HG03025 (cell line): ENCODE results near the gene ARHGAP4.

ENCODE experiments used
- ATAC-seq: cut with Tn5 transposase; IDR thresholded peaks from one replicate; pipeline ENCODE4 v1.9.1; 2021; ENCODE audit warnings: mild to moderate bottlenecking, moderate library complexity; ENCODE audit not compliant: unreplicated experiment, low FRiP score

Gene ARHGAP4

DNA sequence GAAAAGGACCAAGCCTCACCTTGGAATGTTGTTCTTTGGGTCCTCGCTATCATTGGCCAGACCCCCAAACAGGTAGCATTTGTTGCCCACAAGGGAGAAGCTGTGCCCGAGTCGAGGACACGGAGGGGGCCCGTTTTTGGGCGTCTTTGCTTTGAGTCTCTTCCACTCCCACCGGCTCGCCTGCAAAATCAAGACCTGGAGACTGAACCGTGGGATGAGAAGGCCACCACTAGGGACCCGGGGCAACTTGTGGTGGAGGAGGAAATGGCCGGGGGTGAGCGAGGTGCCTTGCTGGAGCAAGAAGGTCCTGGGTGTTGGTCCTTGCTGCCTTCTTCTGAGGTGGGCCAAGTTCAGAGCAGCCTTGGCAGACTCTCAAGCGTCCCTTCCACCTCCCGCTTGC lies 38.0 kb upstream of the ARHGAP4 start:
- no peak for ATAC-seq

DNA sequence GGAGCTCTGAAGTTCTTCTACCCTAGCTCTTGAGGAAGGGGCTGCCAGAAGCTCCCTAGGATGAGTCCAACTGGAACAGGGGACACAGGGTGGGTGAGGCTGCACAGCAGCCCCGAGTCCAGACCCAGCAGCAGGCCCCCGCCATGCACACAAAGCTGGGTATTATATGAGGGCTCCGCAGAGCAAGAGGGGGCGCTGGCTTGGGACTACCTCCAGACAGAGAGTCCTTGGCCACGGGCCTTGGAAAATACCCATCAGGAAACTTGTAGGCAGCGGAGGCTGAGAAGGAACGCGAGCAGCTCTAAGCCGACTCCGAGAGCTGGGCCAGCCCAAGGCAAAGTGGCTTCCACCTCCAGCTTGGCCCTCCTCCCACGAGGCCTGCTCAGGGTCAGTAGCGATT lies 37.5 kb upstream of the ARHGAP4 start:
- ATAC-seq: no peak

DNA sequence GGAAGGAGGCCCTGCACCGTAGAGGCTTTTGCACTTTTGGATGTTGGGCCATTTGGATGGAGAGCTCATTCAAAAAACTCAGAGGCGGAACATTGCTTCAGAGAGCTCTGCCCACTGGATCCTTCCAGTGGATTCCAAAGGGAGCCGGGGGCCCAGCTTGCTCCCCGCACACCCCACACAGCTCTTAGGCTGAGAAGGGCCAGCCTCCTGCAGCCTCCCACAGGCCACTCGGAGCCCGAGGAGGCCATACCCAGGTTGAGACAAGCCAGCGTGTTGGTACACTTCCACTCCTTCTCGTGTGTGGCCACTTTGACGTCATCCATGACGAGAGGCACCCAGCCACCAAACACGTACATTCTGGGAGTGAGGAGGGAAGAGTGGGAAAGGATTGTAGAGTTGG lies 35.2 kb upstream of the ARHGAP4 start:
- ATAC-seq: no peak

DNA sequence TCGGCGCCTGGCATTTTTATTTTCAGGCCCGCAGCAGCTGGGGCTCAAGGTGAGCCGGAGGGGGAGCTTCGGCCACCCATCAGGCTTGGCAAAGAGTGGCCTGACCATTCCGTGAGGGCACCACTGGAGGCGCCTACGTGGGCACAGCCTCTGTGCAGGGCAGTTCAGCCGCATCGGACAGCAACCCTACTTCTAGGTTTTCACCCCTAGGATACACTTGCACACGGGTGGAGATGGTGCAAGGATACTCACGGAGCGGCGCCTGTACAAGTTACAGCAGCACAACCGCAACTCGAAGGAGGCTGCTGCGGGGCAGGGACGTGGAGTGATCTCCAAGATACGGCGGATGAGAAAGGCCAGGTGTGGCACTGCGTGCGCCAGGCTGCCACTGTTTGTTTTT lies 34.7 kb upstream of the ARHGAP4 start:
- ATAC-seq: no peak

DNA sequence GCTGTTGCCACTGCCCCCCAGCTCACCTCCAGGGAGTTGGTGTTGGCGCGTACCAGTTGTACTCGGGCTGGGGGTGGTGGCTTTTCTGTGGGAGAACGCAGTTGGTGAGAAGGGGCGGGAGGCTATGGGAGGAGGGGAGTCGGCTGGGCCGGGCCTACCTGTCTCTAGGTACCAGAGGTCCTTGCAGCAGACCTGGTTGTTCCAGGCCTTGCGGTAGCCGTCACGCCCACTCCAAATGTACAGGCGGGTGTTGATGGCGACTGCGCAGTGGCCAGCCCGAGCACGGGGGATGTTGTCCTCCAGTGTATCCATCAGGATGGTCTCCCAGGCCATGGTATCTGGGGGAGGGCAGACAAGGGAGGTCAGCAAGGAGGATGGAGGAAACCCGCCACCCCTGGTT lies 34.0 kb upstream of the ARHGAP4 start:
- no peak for ATAC-seq

DNA sequence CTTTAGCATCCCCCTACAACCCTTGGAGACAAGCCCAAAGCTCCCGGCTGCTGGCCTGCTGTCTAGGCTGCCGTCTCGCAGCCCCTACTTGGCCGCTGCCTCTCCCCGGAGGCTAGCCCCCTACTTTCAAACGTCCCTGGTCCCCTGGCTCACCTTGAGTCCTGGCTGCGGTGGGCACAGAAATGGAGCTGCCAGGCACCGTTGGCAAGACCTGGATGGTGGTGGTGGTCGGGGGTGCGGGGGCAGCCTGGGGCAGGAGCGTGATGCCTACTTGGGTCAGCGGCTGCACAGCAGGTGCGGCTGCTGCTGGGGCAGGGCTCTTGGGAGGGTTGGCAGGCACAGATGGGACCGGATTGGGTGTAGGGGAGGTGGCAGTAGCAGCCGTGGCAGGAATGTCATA lies 33.6 kb upstream of the ARHGAP4 start:
- no peak for ATAC-seq

DNA sequence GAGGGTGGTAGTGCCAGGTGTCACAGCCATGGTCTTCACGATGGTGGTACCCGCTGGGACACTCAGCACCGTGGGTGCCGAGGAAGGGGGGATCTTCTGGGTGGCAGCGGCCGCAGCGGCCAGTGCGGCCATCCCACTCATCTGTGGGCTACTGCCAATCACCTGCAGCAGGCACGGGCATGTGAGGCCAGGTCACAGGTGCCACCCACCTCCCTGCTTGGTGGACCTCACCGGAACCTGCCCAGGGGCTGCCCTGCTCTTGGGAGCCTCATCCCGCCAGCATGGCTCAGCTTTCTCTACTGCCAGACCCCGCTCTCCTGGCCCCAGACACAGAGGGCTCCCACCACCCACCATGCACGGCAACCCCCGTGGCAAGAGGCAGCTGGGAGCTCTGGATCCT lies 32.5 kb upstream of the ARHGAP4 start:
- ATAC-seq: no peak

DNA sequence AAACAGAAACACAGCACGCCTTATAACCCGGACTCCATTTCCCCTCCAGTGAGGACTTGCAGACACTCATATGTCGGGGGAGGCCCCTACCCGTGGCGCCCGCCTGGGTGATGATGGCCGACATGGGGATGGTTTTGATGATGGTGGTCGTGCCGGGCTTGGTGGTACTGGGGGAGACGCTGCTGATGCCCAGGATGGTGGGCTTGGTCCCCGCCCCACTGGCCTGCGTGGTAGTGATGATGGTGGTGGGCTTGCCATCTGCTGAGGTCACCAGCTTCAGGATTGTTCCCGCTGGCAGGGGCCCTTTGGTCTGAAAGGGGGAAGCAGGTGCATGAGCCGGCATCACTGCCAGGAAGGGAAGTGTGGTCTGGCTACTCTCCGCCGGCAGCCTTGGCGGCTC lies 31.2 kb upstream of the ARHGAP4 start:
- no peak for ATAC-seq

DNA sequence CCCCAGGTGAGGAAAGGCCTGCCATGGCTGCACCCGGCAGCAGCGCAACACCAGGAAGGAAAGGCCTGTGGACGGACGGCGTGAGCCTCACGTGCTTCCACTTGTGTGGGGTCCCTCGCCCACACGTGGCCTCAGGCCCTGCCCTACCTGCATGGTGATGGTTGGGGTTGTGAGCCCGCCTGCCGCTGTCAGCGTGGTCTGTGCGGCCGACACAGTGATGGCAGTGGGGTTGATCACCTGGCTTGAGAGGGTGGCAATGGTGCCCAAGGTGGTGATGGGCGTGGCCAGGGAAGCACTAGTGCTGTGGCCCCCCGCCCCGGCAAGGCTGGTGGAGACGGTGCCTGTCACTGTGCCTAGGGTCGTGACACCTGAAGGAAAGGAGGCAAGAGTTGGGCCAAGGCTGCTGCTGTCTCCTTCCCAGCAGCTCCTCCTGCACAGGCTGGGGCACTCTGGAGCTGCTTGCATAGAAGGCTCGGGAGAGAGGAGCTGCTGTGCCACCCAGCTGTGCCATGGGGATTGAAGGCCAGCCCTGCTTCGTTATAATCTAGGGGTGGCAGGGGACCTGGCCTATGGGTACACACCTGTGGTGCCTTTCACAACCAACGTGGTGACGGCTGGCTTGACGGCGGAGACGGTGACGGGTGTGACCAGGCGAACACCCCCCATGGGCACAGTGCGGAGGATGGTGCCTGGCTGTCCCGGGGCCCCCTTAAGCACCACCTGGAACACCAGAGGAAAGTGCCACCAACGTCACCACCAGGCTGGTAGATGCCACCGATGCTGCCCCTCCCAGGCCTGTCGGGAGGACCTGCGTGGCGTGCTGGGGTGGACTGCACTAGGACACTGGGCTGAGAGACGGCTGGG lies 30.2 kb upstream of the ARHGAP4 start:
- no peak for ATAC-seq

DNA sequence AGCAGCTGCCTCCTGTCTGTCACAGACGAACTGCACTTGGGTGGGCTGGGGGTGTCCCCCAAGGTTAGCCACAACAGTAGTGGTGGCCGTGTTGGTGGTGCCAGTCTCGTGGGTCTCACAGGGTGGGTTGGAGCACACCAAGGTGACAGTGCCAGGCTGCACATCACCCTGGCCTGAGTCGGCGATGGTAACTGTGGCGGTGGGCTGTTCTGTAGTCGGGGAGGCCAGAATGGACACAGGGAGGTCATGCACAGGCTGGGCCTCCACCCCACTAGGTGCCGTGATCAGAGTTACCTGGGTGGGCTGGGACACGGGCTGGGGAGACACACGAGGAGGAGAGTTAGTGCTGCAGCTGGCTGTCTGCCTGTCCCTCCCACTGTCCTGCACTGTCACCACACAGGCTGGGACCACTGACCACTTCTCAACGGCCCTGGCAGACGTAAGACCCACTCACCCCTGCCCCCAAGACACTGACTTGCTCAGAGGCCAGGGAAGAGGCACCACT lies 29.2 kb upstream of the ARHGAP4 start:
- no peak for ATAC-seq

DNA sequence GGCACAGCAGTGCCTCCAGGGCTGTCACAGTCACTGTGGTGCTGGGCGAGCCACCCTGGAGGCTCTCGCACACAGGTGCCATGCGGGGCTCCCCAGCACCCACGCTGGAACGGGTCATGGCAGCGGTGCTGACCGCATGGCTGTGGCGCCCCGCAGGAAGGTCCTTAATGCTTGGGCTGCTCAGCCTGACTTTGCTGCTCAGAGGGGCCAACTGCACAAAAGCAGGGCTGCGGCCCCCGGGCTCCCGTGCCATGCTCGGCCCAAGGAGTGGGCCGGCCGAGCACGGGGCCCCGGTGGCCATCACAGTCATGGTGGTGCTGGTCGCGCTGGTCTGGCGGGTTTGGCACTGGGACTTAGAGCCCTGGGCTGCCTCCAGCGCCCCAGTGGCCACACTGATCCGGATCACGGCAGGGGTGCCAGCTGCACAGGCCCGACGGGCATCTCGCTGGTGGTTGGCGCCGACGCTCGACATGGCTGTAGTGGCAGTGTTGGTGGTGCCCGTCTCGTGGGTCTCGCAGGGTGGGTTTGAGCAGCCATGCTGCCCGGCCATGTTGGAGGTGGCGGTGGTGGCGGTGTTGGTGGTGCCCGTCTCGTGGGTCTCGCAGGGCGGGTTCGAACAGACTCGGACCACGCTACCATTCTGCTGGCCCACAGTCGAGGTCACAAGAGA lies 28.6 kb upstream of the ARHGAP4 start:
- no peak for ATAC-seq

DNA sequence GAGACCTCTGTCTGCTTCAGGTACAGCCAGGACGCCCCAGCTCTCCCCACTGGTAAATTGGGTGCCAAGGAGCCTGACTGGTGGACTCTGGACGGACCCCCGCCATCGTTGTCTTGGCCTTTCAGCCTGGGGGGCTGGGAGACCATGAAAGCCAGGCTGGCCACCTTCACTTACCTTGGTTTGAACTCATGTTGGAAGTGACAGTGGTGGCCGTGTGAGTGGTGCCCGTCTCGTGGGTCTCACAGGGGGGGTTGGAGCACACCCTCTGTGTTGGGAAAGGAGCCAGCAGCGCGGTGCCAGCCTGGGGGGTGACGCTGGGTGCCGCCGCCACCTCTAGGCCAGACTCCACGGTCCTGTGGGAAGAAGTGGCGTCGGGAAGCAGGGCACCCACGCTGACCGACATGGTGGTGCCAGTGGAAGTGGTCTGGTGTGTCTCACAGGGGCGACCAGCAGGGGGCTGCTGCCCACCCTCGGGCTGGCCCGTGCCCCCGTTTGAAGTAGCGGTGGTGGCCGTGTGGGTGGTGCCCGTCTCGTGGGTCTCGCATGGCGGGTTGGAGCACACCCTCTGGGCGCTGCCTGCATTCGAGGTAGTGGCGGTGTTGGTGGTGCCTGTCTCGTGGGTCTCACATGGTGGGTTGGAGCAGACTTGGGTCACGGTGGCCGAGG lies 28.0 kb upstream of the ARHGAP4 start:
- no peak for ATAC-seq

DNA sequence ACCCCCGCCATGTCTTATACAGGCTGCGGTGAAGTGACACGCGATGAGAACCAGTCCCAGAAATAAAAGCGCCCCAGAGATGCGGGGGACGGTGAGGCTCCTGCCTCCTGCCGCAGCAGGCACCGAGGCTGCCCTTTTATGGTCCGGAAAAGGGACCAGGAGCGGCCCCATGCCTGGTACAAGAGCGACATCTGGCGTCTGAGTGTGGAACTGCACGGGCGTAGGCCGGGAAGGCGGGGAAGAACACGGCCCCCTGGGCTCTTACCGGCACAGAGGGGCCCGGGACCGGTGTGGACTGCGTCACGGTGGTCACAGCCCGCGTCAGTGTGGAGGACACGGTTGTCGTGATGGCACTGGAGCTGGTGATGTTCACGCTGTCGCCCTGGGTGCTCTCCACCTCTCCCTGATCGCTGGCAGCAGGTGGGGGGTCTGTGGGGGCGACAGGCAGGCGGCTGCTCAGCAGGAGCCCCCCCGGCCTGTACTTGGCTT lies 27.3 kb upstream of the ARHGAP4 start:
- ATAC-seq: no peak

DNA sequence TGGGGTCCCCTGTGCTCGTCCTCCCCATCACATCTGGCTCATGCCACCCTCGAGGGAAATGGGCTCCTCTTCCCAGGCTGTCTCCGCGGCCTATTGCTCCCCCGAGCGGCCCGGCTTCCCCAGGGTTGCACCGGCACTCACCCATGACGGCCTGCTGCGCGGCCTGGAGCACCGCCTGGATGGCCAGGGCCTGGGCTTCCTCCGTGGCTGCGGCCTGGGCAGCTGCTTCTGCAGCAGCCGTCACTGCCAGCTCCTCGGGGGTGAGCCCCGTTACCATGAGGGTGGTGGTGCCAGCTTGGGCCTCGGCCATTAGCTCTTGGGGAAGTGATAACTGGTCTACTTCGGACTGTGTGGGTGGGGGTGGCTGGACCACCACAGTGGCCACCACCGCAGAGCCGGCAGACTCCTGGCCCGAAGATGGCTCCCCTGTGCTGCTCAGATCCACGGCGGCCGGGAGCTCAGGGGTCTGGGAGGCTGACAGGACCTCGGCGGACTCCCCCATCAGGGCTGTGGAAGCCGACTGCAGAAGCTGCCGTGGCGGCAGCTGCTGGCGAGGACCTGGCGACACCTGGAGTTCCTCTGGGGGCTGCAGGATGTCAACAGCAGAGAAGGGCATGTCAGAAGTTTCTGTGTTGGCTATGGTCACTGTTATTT lies 26.4 kb upstream of the ARHGAP4 start:
- ATAC-seq: no peak

DNA sequence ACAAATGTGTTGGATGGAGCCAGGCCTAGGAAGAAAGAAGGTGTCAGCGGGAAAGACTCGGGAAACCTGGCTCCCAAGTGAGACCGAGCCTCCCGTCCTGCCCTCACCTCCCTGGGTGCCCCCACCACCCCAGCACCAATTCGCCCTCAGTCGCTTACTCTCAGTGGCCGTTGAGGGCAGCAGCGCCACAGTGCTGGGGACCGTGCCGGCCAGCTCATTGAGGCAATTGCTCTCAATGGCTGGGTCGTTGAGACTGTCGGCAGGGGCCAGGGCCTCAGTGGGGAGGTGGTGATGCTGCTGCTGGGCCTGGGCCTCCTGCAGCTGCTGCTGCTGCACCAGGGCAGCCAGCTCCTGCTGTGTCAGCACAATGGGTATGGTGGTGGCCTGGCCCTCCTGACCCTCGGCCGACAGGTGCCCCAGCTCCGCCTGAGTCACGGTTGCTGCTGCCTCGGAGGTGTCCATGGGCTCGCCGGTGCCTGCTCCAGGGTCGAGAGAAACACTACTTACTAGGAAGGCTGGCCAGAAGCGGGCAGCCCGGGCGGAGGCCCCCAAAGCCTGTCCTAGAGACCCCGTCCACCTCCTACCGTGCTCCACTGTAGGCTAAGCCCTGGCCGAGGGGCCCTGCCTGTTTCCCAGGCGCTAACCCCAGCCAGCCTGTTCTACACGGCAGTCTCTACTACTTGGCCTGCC lies 25.8 kb upstream of the ARHGAP4 start:
- no peak for ATAC-seq

DNA sequence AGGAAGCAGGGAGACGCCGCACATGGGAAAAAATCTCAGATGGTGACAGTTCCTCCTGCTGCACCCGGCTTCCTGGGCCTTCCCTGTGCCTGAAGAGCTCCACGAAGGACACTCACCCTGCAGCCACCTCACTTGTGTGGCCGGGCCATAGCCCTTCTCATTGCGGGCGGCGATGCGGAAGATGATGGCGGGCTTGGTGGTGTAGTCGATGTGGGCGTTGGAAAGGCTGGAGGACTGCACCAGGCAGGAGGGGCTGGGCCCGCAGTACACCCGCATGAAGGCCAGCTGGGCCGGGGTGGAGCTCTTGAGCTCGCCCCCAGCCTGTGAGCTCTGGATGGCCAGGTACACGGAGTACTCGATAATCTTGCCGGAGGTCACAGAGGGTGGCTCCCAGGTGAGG lies 24.1 kb upstream of the ARHGAP4 start:
- ATAC-seq: no peak

DNA sequence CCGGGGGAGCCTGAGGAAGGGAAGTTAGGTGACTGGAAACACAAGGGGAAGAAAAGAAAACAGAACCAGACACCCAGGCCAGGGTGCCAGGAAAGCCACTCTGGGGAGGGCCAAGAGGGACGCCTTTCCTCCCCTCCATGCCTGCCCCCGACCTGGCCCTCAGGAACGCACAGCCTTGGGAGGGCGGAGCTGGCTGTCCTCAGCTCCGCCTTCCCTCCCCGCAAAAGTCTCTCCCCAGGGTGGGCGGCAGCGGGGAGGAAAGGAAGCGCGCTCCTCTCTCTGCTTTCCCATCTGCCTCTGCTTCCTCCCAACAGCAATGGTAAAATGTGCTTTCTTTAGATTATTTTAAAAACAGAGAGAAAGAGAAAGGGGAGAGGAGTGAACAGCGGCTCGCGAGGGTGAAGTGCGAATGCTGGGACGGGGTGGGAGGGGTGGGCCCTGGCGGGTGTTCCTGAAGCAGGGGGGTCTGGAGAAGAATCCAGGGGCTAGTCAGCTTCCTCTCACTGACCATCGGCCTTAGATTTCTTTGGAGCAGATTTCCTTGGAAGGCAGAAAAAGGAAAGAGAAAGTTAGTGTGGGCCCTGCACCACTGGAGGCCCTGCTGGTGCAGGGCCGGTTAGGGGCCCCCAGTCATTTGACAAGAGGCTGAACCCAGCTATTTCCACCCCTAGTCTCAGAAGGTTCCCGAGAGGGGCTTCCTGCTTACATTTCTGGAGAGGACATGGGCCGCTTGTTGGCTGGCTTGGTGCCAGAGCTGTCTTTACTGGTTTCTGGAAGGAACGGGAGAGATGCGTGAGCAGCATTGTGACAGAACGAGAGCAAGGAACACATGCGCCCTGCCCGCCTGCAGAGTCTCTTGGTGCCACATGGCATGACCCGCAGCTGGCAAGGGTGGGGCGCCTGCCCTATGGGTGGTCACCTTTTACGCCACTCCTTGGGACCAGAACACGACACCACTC lies 23.1 kb upstream of the ARHGAP4 start:
- no peak for ATAC-seq

DNA sequence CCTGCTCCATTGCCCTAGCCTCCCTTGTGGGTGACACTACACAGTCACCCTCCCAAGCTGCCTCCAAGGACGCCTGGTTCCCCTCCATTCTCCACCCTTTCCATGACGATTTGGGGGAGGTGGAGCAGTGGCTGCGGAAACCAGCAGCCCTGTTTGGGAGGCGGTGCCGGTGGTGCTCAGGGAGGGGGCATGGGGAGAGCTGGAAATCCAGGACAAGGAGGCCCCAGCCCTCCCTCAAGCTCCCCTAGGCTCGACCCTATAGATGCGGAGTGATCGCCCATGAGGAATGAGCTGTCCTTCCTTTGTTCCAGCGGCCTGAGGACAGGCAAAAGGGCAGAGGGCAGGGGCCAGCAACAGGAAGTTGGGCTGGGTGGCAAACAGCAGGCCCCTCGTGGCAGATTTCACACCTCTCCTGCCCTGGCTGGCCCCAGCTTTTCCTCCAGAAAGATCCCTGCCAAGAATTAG lies 22.0 kb upstream of the ARHGAP4 start:
- ATAC-seq: no peak
